ENCODE results near the gene LARGE1.

The LARGE1 gene

GRCh38 chr22:33350961-33351360 lies 569.3 kb downstream of the LARGE1 start:
- no peak overlapping the region for H3K56ac ChIP-seq (ENCODE audit: low read length)
- H3K36me3 ChIP-seq (ENCODE audit: control insufficient read depth, insufficient read depth, low read length), result no peaks in the 10 kb centered on the region
- no peaks in the 10 kb centered on the region for H3K79me1 ChIP-seq (ENCODE audit: low read length)
- H2BK120ac ChIP-seq (ENCODE audit: low read depth, low read length), result no peak overlapping the region
- H3K23ac ChIP-seq (ENCODE audit: low read length), result no peak overlapping the region
- no peaks in the 10 kb centered on the region for H3K79me2 ChIP-seq (ENCODE audit: control insufficient read depth, insufficient read depth, low read length)
- H2BK5ac ChIP-seq (ENCODE audit: low read length), result no peak overlapping the region
- H3K4me3 ChIP-seq (ENCODE audit: low read length), result no peak overlapping the region
- H3K18ac ChIP-seq (ENCODE audit: low read length), result no peak overlapping the region
- no peak overlapping the region for H3K4me2 ChIP-seq (ENCODE audit: low read length)
- DNase-seq, result no peak
- no peak overlapping the region for H3K27ac ChIP-seq (ENCODE audit: low read depth, low read length)
- H4K5ac ChIP-seq (ENCODE audit: low read length), result no peak overlapping the region
- no peaks in the 10 kb centered on the region for H3K4me1 ChIP-seq (ENCODE audit: control insufficient read depth, low read depth, low read length)
- no peaks in the 10 kb centered on the region for H3K27me3 ChIP-seq (ENCODE audit: insufficient read depth, low read length, poor library complexity)
- no CpG with 5 or more reads among the region's 2 CpGs for WGBS (ENCODE audit: extremely low coverage, insufficient coverage, low lambda C conversion rate)
- H3K9ac ChIP-seq (ENCODE audit: low read length), result no peak overlapping the region
- no peak overlapping the region for H2BK15ac ChIP-seq (replicated peaks; ENCODE audit: low read depth)
- no peak overlapping the region for H2AK5ac ChIP-seq (ENCODE audit: low read length)
- no peak overlapping the region for H3K4ac ChIP-seq (ENCODE audit: low read depth, low read length)
- H4K8ac ChIP-seq (ENCODE audit: low read depth, low read length), result no peak overlapping the region

GRCh38 chr22:33350491-33350890 lies 569.8 kb downstream of the LARGE1 start:
- DNase-seq, result no peak
- Histone ChIP-seq H3K36me3 (ENCODE audit: control insufficient read depth, insufficient read depth, low read length) (no peaks in the 10 kb centered on the region), H3K56ac (ENCODE audit: low read length) (no peak overlapping the region), H3K18ac (ENCODE audit: low read length) (no peak overlapping the region), H3K79me2 (ENCODE audit: control insufficient read depth, insufficient read depth, low read length) (no peaks in the 10 kb centered on the region), H4K5ac (ENCODE audit: low read length) (no peak overlapping the region), H3K23ac (ENCODE audit: low read length) (no peak overlapping the region), H2BK15ac (replicated peaks; ENCODE audit: low read depth) (no peak overlapping the region), H3K27ac (ENCODE audit: low read depth, low read length) (no peak overlapping the region), H3K4me2 (ENCODE audit: low read length) (no peak overlapping the region), H2AK5ac (ENCODE audit: low read length) (no peak overlapping the region), H3K4me3 (ENCODE audit: low read length) (no peak overlapping the region), H3K4ac (ENCODE audit: low read depth, low read length) (no peak overlapping the region), H3K9ac (ENCODE audit: low read length) (no peak overlapping the region), H2BK120ac (ENCODE audit: low read depth, low read length) (no peak overlapping the region), H3K27me3 (ENCODE audit: insufficient read depth, low read length, poor library complexity) (no peaks in the 10 kb centered on the region), H4K8ac (ENCODE audit: low read depth, low read length) (no peak overlapping the region), H3K79me1 (ENCODE audit: low read length) (no peaks in the 10 kb centered on the region), H3K4me1 (ENCODE audit: control insufficient read depth, low read depth, low read length) (no peaks in the 10 kb centered on the region), H2BK5ac (ENCODE audit: low read length) (no peak overlapping the region)
- WGBS (ENCODE audit: extremely low coverage, insufficient coverage, low lambda C conversion rate), result no CpG with 5 or more reads among the region's 8 CpGs

GRCh38 chr22:33347002-33347401 lies 573.3 kb downstream of the LARGE1 start:
- Histone ChIP-seq H3K9ac (ENCODE audit: low read length) (no peak overlapping the region), H3K4me3 (ENCODE audit: low read length) (no peak overlapping the region), H3K23ac (ENCODE audit: low read length) (no peak overlapping the region), H3K36me3 (ENCODE audit: control insufficient read depth, insufficient read depth, low read length) (no peaks in the 10 kb centered on the region), H2BK120ac (ENCODE audit: low read depth, low read length) (no peak overlapping the region), H3K79me2 (ENCODE audit: control insufficient read depth, insufficient read depth, low read length) (no peaks in the 10 kb centered on the region), H3K4me2 (ENCODE audit: low read length) (no peak overlapping the region), H3K79me1 (ENCODE audit: low read length) (no peaks in the 10 kb centered on the region), H3K27me3 (ENCODE audit: insufficient read depth, low read length, poor library complexity) (no peaks in the 10 kb centered on the region), H3K27ac (ENCODE audit: low read depth, low read length) (no peak overlapping the region), H3K18ac (ENCODE audit: low read length) (no peak overlapping the region), H2BK5ac (ENCODE audit: low read length) (no peak overlapping the region), H3K56ac (ENCODE audit: low read length) (no peak overlapping the region), H2BK15ac (replicated peaks; ENCODE audit: low read depth) (no peak overlapping the region), H4K5ac (ENCODE audit: low read length) (no peak overlapping the region), H4K8ac (ENCODE audit: low read depth, low read length) (no peak overlapping the region), H2AK5ac (ENCODE audit: low read length) (no peak overlapping the region), H3K4ac (ENCODE audit: low read depth, low read length) (no peak overlapping the region), H3K4me1 (ENCODE audit: control insufficient read depth, low read depth, low read length) (no peaks in the 10 kb centered on the region)
- no peak for DNase-seq
- no CpG with 5 or more reads among the region's 1 CpG for WGBS (ENCODE audit: extremely low coverage, insufficient coverage, low lambda C conversion rate)

GRCh38 chr22:33341611-33342010 lies 578.7 kb downstream of the LARGE1 start:
- H3K23ac ChIP-seq (ENCODE audit: low read length), result no peak overlapping the region
- no CpG with 5 or more reads among the region's 8 CpGs for WGBS (ENCODE audit: extremely low coverage, insufficient coverage, low lambda C conversion rate)

GRCh38 chr22:33337524-33337923 lies 582.8 kb downstream of the LARGE1 start:
- H3K18ac ChIP-seq (ENCODE audit: low read length), result no peak overlapping the region
- H3K4me2 ChIP-seq (ENCODE audit: low read length), result no peak overlapping the region
- H2BK120ac ChIP-seq (ENCODE audit: low read depth, low read length), result no peak overlapping the region
- H4K5ac ChIP-seq (ENCODE audit: low read length), result no peak overlapping the region
- no peak overlapping the region for H3K23ac ChIP-seq (ENCODE audit: low read length)
- no peak overlapping the region for H4K8ac ChIP-seq (ENCODE audit: low read depth, low read length)
- no CpG with 5 or more reads among the region's 10 CpGs for WGBS (ENCODE audit: extremely low coverage, insufficient coverage, low lambda C conversion rate)
- H3K27me3 ChIP-seq (ENCODE audit: insufficient read depth, low read length, poor library complexity), result no peaks in the 10 kb centered on the region
- no peak for DNase-seq
- no peak overlapping the region for H2AK5ac ChIP-seq (ENCODE audit: low read length)
- H3K4ac ChIP-seq (ENCODE audit: low read depth, low read length), result no peak overlapping the region
- H3K79me1 ChIP-seq (ENCODE audit: low read length), result no peaks in the 10 kb centered on the region
- H2BK15ac ChIP-seq (replicated peaks; ENCODE audit: low read depth), result no peak overlapping the region
- no peak overlapping the region for H3K4me3 ChIP-seq (ENCODE audit: low read length)
- no peaks in the 10 kb centered on the region for H3K79me2 ChIP-seq (ENCODE audit: control insufficient read depth, insufficient read depth, low read length)
- no peaks in the 10 kb centered on the region for H3K4me1 ChIP-seq (ENCODE audit: control insufficient read depth, low read depth, low read length)
- H3K36me3 ChIP-seq (ENCODE audit: control insufficient read depth, insufficient read depth, low read length), result no peaks in the 10 kb centered on the region
- no peak overlapping the region for H2BK5ac ChIP-seq (ENCODE audit: low read length)
- H3K27ac ChIP-seq (ENCODE audit: low read depth, low read length), result no peak overlapping the region
- H3K9ac ChIP-seq (ENCODE audit: low read length), result no peak overlapping the region
- no peak overlapping the region for H3K56ac ChIP-seq (ENCODE audit: low read length)

More at GRCh38 chr22:33341611-33342010, 578.7 kb downstream of the LARGE1 start:
- DNase-seq, result no peak
- Histone ChIP-seq H3K4me2 (ENCODE audit: low read length) (no peak overlapping the region), H3K4ac (ENCODE audit: low read depth, low read length) (no peak overlapping the region), H2BK5ac (ENCODE audit: low read length) (no peak overlapping the region), H4K5ac (ENCODE audit: low read length) (no peak overlapping the region), H2BK120ac (ENCODE audit: low read depth, low read length) (no peak overlapping the region), H3K79me2 (ENCODE audit: control insufficient read depth, insufficient read depth, low read length) (no peaks in the 10 kb centered on the region), H2BK15ac (replicated peaks; ENCODE audit: low read depth) (no peak overlapping the region), H2AK5ac (ENCODE audit: low read length) (no peak overlapping the region), H3K36me3 (ENCODE audit: control insufficient read depth, insufficient read depth, low read length) (no peaks in the 10 kb centered on the region), H3K4me1 (ENCODE audit: control insufficient read depth, low read depth, low read length) (no peaks in the 10 kb centered on the region), H3K27ac (ENCODE audit: low read depth, low read length) (no peak overlapping the region), H3K4me3 (ENCODE audit: low read length) (no peak overlapping the region), H3K79me1 (ENCODE audit: low read length) (no peaks in the 10 kb centered on the region), H4K8ac (ENCODE audit: low read depth, low read length) (no peak overlapping the region), H3K18ac (ENCODE audit: low read length) (no peak overlapping the region), H3K27me3 (ENCODE audit: insufficient read depth, low read length, poor library complexity) (no peaks in the 10 kb centered on the region), H3K56ac (ENCODE audit: low read length) (no peak overlapping the region), H3K9ac (ENCODE audit: low read length) (no peak overlapping the region)

GRCh38 chr22:33335611-33336279 lies 584.5 kb downstream of the LARGE1 start:
- H3K79me1 ChIP-seq (ENCODE audit: low read length), result no peaks in the 10 kb centered on the region
- H3K27ac ChIP-seq (ENCODE audit: low read depth, low read length), result no peak overlapping the region
- no peak overlapping the region for H3K4me2 ChIP-seq (ENCODE audit: low read length)
- no peak overlapping the region for H2BK5ac ChIP-seq (ENCODE audit: low read length)
- WGBS (ENCODE audit: extremely low coverage, insufficient coverage, low lambda C conversion rate), result no CpG with 5 or more reads among the region's 6 CpGs
- H2AK5ac ChIP-seq (ENCODE audit: low read length), result no peak overlapping the region
- DNase-seq, result no peak
- no peak overlapping the region for H3K4me3 ChIP-seq (ENCODE audit: low read length)
- H3K56ac ChIP-seq (ENCODE audit: low read length), result no peak overlapping the region
- no peaks in the 10 kb centered on the region for H3K27me3 ChIP-seq (ENCODE audit: insufficient read depth, low read length, poor library complexity)
- H3K9ac ChIP-seq (ENCODE audit: low read length), result no peak overlapping the region
- H3K23ac ChIP-seq (ENCODE audit: low read length), result no peak overlapping the region
- H3K4ac ChIP-seq (ENCODE audit: low read depth, low read length), result no peak overlapping the region
- H3K79me2 ChIP-seq (ENCODE audit: control insufficient read depth, insufficient read depth, low read length), result no peaks in the 10 kb centered on the region
- no peak overlapping the region for H4K5ac ChIP-seq (ENCODE audit: low read length)
- H3K36me3 ChIP-seq (ENCODE audit: control insufficient read depth, insufficient read depth, low read length), result no peaks in the 10 kb centered on the region
- no peak overlapping the region for H4K8ac ChIP-seq (ENCODE audit: low read depth, low read length)
- H2BK120ac ChIP-seq (ENCODE audit: low read depth, low read length), result no peak overlapping the region
- no peak overlapping the region for H3K18ac ChIP-seq (ENCODE audit: low read length)
- H2BK15ac ChIP-seq (replicated peaks; ENCODE audit: low read depth), result no peak overlapping the region
- H3K4me1 ChIP-seq (ENCODE audit: control insufficient read depth, low read depth, low read length), result no peaks in the 10 kb centered on the region
